ENCODE data around the gene DRICH1.
"Not testable (repeated sequence)": the region's sequence is repeated elsewhere in the genome, so short reads cannot be mapped to it uniquely, and the experiment has no call there.

The DRICH1 gene

DNA sequence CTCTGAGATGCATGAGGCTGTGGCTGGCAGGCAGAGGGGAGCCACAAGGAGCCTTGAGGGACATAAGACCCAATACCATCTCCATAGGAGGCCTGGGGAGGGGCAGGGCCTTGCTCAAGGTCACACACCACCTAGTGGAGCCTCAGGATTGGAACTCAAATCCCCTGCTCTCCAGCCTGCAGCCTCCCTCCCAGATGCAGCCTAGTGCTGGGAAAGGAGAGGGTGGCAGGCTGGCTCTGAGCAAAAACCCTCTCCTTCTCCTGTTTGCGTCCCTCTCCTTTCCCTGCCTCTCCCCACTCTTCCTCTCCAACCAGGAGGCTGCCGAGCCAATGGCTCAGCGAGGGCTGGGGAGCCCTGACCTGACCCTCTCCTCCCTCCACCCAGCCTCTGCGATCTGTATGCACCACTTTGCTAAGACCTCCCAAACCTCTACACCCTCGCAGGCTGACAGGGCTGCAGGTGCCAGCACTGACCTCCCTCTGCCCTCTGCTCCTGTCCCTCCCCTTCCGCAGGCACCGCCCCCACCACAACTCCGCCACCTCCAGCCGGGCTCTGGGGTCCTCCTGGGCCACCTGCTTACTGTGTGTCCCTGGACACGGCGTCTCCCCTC lies 66.7 kb downstream of the DRICH1 start:
- DNase-seq: no peak

DNA sequence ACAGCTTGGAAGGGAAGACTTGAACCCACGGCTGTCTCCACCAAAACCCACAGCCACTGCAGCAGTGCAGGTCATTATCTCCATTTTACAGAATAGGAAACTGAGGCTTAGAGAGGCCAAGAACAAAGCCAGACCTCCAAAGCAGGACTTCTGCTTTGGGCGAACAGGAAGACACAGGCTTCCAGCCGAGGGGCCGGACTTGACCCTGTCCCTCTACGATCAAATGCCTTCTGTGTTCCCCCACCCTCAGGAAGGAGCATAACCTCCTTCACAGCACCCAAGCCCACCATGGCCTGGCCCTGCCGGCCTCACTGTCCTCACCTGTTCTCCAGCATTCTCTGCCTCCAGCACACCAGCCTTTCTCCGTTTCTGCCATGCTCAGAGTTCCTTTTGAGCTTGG lies 67.8 kb downstream of the DRICH1 start:
- DNase-seq: no peak

DNA sequence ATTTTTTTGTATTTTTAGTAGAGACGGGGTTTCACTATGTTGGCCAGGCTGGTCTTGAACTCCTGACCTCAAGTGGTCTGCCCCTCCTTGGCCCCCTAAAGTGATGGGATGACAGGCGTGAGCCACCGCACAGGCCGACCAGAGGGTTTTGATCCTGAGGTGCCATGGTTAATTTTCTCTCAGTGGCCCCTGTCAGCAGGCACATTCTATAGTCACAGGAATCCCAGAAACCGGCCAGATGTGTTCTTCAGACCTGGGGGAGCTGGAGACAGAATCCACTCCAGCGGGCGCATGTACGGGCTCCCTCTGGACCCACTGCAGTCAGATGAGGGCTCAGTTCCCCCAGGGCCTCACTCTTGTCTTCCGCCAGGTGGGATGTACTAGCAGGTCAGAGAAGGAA lies 69.0 kb downstream of the DRICH1 start:
- DNase-seq: no peak

DNA sequence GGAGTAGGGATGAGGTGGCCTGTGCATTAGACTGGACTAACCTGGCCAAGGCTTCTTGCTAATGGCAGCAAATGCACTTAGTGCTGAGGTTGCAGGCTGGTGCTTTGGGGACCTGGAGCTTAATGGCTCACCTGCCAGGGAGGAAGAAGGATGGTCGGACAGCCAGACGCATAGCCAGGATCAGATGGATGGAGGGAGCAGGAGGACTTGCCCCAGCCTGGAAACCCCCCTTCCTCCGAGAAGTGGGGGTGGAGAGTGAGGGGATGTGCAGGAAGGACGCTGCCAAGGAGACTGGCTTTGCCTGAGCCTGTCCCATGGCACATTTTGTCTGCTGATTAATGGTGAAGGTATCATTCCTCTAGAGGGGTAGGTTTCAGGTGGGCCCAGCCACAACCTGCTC lies 69.9 kb downstream of the DRICH1 start:
- DNase-seq: no peak

- not testable (repeated sequence) for DNase-seq
Observed at GRCh38 chr22:23561025-23561510, 71.1 kb downstream of the DRICH1 start.

DNA sequence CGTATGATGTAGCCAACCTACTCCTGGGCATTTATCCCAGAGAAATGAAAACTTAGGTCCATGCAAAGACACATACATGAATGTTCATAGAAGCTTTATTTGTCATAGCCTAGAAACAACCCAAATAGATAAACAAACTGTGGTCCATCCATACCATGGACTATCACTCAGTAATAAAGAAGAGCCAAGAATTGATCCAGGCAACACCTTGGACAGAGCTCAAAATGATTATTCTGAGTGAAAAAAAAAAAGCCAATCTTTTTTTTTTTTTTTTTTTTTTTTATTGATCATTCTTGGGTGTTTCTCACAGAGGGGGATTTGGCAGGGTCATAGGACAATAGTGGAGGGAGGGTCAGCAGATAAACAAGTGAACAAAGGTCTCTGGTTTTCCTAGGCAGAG lies 71.9 kb downstream of the DRICH1 start:
- DNase-seq: not testable (repeated sequence)
